GM12872 (cell line): Measurements from ENCODE around the gene SLC10A7.

Source experiments
- TF ChIP-seq, protein P1 (sequence below): IDR thresholded peaks from 3 replicates; pipeline ENCODE4 v1.5.1; 2011; ENCODE audit warnings: low read depth, mild to moderate bottlenecking, low read length, moderate library complexity; ENCODE audit not compliant: insufficient read depth

Gene SLC10A7

GRCh38 chr4:146214238-146214637, 307.5 kb downstream of the SLC10A7 start, which contains the start of gene REELD1:
Gene REELD1, plus strand, starts transcription at chr4:146214538. Its CDS starts 2,415 bp downstream, at chr4:146216953.
- TF ChIP-seq, protein P1, sequence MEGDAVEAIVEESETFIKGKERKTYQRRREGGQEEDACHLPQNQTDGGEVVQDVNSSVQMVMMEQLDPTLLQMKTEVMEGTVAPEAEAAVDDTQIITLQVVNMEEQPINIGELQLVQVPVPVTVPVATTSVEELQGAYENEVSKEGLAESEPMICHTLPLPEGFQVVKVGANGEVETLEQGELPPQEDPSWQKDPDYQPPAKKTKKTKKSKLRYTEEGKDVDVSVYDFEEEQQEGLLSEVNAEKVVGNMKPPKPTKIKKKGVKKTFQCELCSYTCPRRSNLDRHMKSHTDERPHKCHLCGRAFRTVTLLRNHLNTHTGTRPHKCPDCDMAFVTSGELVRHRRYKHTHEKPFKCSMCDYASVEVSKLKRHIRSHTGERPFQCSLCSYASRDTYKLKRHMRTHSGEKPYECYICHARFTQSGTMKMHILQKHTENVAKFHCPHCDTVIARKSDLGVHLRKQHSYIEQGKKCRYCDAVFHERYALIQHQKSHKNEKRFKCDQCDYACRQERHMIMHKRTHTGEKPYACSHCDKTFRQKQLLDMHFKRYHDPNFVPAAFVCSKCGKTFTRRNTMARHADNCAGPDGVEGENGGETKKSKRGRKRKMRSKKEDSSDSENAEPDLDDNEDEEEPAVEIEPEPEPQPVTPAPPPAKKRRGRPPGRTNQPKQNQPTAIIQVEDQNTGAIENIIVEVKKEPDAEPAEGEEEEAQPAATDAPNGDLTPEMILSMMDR = no peak

DNA sequence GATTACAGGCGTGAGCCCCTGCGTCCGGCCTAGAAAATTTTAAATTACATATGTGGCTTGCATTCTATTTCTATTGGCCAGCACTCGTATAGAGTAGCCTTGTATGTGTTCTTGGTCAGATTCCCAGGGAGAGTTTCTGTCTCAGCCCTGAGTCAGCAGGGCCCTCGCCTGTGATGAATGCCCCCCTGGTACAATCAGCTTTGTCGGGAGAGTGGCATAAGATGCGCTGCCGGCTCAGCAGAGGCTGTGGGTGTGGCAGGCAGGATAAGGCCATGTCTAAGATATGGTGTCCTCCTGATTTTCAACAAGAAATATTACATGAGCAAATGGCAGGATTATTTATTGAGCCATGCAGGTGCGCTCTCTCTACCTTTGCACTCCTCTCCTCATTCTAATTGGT, 309.0 kb downstream of the SLC10A7 start:
- TF ChIP-seq, protein P1 = no peak

- TF ChIP-seq, protein P1 = no peak
Observed at GRCh38 chr4:146211440-146211839, 310.3 kb downstream of the SLC10A7 start.

DNA sequence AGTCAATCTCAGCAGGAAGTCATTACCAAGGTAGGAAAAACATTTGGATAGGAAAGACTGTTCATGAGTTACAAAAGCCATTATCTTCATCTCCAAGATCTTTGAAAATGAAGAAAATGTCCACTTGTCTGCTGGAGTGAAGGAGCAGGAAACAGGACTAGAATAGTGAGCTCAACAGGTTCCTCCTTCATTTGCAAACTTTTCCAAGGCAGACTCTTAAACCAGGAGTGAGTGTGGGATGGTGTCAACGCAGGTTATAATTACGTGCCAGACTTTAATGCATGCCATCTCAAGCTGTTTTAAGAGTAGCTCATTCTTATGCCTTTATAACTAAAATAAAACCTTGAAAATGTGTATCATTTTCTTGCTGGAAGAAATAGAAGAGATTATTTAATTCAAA, 310.9 kb downstream of the SLC10A7 start:
- TF ChIP-seq, protein P1 = no peak

GRCh38 chr4:146207410-146207809, 314.3 kb downstream of the SLC10A7 start:
- TF ChIP-seq, protein P1 = no peak
